ENCODE measurements around the gene HSD11B1L.
A peak's percentile ranks its signal among the peaks of the same experiment; 100 is the strongest.

Gene HSD11B1L

GRCh38 chr19:5671600-5671999 lies 9.2 kb upstream of the HSD11B1L start:
- peaks cover 42 to 54% of the 10 kb centered on the region in 2 experiments for H3K36me3 ChIP-seq (ENCODE audit: control insufficient read depth in 1 of 2, insufficient read depth in 2 of 2, low read depth in 1 of 2, low read length in 2 of 2)
- no peak overlapping the region for H2BK12ac ChIP-seq (ENCODE audit: low read length in 2 of 2)
- no peak overlapping the region for H2BK15ac ChIP-seq (ENCODE audit: low read depth, poor library complexity, severe bottlenecking)
- no peaks in the 10 kb centered on the region for H3K27me3 ChIP-seq (ENCODE audit: control insufficient read depth in 1 of 2, insufficient read depth in 1 of 2, low read length in 2 of 2)
- 98% methylated on average over 7 of the region's 7 CpGs for WGBS
- H3K79me1 ChIP-seq (replicated peaks; ENCODE audit: low read length, poor library complexity, severe bottlenecking) = peaks cover 21% of the 10 kb centered on the region
- H3K9ac ChIP-seq (ENCODE audit: low read length) = no peak overlapping the region
- no peak for DNase-seq
- H3K23ac ChIP-seq (ENCODE audit: low read length in 2 of 2) = no peak overlapping the region
- no peak overlapping the region for H2AK5ac ChIP-seq (ENCODE audit: low read length, severe bottlenecking)
- H3K4ac ChIP-seq (ENCODE audit: low read depth in 1 of 2, low read length in 2 of 2) = no peak overlapping the region
- H4K91ac ChIP-seq (ENCODE audit: low read length) = peak overlapping the region; percentile 65
- H3K4me1 ChIP-seq (ENCODE audit: control insufficient read depth, insufficient read depth, low read depth, low read length) = peaks cover 12% of the 10 kb centered on the region
- no peak overlapping the region for H4K8ac ChIP-seq (ENCODE audit: low read length)
- no peak overlapping the region for H3K4me2 ChIP-seq (ENCODE audit: low read length, poor library complexity, severe bottlenecking)
- H3K9me3 ChIP-seq (ENCODE audit: control insufficient read depth, low read length) = no peaks in the 10 kb centered on the region
- H2BK5ac ChIP-seq (ENCODE audit: low read depth, low read length, poor library complexity, severe bottlenecking) = no peak overlapping the region
- H2BK120ac ChIP-seq (ENCODE audit: low read depth, low read length) = no peak overlapping the region
- H3K14ac ChIP-seq (ENCODE audit: low read length in 2 of 2) = no peak overlapping the region
- no peak overlapping the region for H3K27ac ChIP-seq (ENCODE audit: low read length, poor library complexity, severe bottlenecking)
- H2AFZ ChIP-seq (ENCODE audit: low read depth, low read length) = no peak overlapping the region
- no peak overlapping the region for H3K4me3 ChIP-seq (ENCODE audit: insufficient read depth in 1 of 2, low read depth in 1 of 2, low read length in 2 of 2)
- H3K18ac ChIP-seq (ENCODE audit: low read depth in 1 of 2, low read length in 2 of 2) = no peak overlapping the region

GRCh38 chr19:5672708-5673459 lies 7.9 kb upstream of the HSD11B1L start:
- Histone ChIP-seq H2BK15ac (ENCODE audit: low read depth, poor library complexity, severe bottlenecking) (no peak overlapping the region), H2AFZ (ENCODE audit: low read depth, low read length) (no peak overlapping the region), H2BK12ac (ENCODE audit: low read length in 2 of 2) (no peak overlapping the region), H4K91ac (ENCODE audit: low read length) (no peak overlapping the region), H3K18ac (ENCODE audit: low read depth in 1 of 2, low read length in 2 of 2) (no peak overlapping the region), H3K27me3 (ENCODE audit: control insufficient read depth in 1 of 2, insufficient read depth in 1 of 2, low read length in 2 of 2) (no peaks in the 10 kb centered on the region), H2BK5ac (ENCODE audit: low read depth, low read length, poor library complexity, severe bottlenecking) (no peak overlapping the region), H3K4ac (ENCODE audit: low read depth in 1 of 2, low read length in 2 of 2) (no peak overlapping the region), H3K9ac (ENCODE audit: low read length) (no peak overlapping the region), H2BK120ac (ENCODE audit: low read depth, low read length) (no peak overlapping the region), H3K4me2 (ENCODE audit: low read length, poor library complexity, severe bottlenecking) (no peak overlapping the region), H3K4me1 (ENCODE audit: control insufficient read depth, insufficient read depth, low read depth, low read length) (peaks cover 4% of the 10 kb centered on the region), H3K9me3 (ENCODE audit: control insufficient read depth, low read length) (no peaks in the 10 kb centered on the region), H3K23ac (ENCODE audit: low read length in 2 of 2) (no peak overlapping the region), H4K8ac (ENCODE audit: low read length) (no peak overlapping the region), H3K27ac (ENCODE audit: low read length, poor library complexity, severe bottlenecking) (no peak overlapping the region), H3K36me3 (ENCODE audit: control insufficient read depth in 1 of 2, insufficient read depth in 2 of 2, low read depth in 1 of 2, low read length in 2 of 2) (peaks cover 31 to 54% of the 10 kb centered on the region in 2 experiments), H3K79me1 (replicated peaks; ENCODE audit: low read length, poor library complexity, severe bottlenecking) (peaks cover 12% of the 10 kb centered on the region), H3K4me3 (ENCODE audit: insufficient read depth in 1 of 2, low read depth in 1 of 2, low read length in 2 of 2) (no peak overlapping the region), H2AK5ac (ENCODE audit: low read length, severe bottlenecking) (no peak overlapping the region), H3K14ac (ENCODE audit: low read length in 2 of 2) (no peak overlapping the region)
- 97% methylated on average over 13 of the region's 13 CpGs for WGBS
- no peak for DNase-seq

GRCh38 chr19:5673752-5674151 lies 7.1 kb upstream of the HSD11B1L start:
- Histone ChIP-seq H3K4me2 (ENCODE audit: low read length, poor library complexity, severe bottlenecking) (no peak overlapping the region), H3K9ac (ENCODE audit: low read length) (no peak overlapping the region), H3K4ac (ENCODE audit: low read depth in 1 of 2, low read length in 2 of 2) (no peak overlapping the region), H2BK15ac (ENCODE audit: low read depth, poor library complexity, severe bottlenecking) (no peak overlapping the region), H3K9me3 (ENCODE audit: control insufficient read depth, low read length) (no peaks in the 10 kb centered on the region), H3K14ac (ENCODE audit: low read length in 2 of 2) (no peak overlapping the region), H3K4me1 (ENCODE audit: control insufficient read depth, insufficient read depth, low read depth, low read length) (peaks cover 1% of the 10 kb centered on the region), H3K36me3 (ENCODE audit: control insufficient read depth in 1 of 2, insufficient read depth in 2 of 2, low read depth in 1 of 2, low read length in 2 of 2) (peaks cover 28 to 54% of the 10 kb centered on the region in 2 experiments), H3K27ac (ENCODE audit: low read length, poor library complexity, severe bottlenecking) (no peak overlapping the region), H2AK5ac (ENCODE audit: low read length, severe bottlenecking) (no peak overlapping the region), H3K23ac (ENCODE audit: low read length in 2 of 2) (no peak overlapping the region), H2BK120ac (ENCODE audit: low read depth, low read length) (no peak overlapping the region), H4K91ac (ENCODE audit: low read length) (no peak overlapping the region), H3K79me1 (replicated peaks; ENCODE audit: low read length, poor library complexity, severe bottlenecking) (peaks cover 15% of the 10 kb centered on the region), H2BK5ac (ENCODE audit: low read depth, low read length, poor library complexity, severe bottlenecking) (no peak overlapping the region), H3K4me3 (ENCODE audit: insufficient read depth in 1 of 2, low read depth in 1 of 2, low read length in 2 of 2) (no peak overlapping the region), H2AFZ (ENCODE audit: low read depth, low read length) (no peak overlapping the region), H3K18ac (ENCODE audit: low read depth in 1 of 2, low read length in 2 of 2) (no peak overlapping the region), H2BK12ac (ENCODE audit: low read length in 2 of 2) (no peak overlapping the region), H4K8ac (ENCODE audit: low read length) (no peak overlapping the region), H3K27me3 (ENCODE audit: control insufficient read depth in 1 of 2, insufficient read depth in 1 of 2, low read length in 2 of 2) (no peaks in the 10 kb centered on the region)
- 100% methylated on average over 1 of the region's 1 CpG for WGBS
- DNase-seq = no peak

GRCh38 chr19:5674714-5675113 lies 6.1 kb upstream of the HSD11B1L start:
- WGBS = 86% methylated on average over 5 of the region's 5 CpGs
- H3K4me3 ChIP-seq (ENCODE audit: insufficient read depth in 1 of 2, low read depth in 1 of 2, low read length in 2 of 2) = no peak overlapping the region

More at GRCh38 chr19:5674714-5675113, 6.1 kb upstream of the HSD11B1L start:
- H2AFZ ChIP-seq (ENCODE audit: low read depth, low read length) = no peak overlapping the region
- H3K79me1 ChIP-seq (replicated peaks; ENCODE audit: low read length, poor library complexity, severe bottlenecking) = peaks cover 15% of the 10 kb centered on the region
- H3K4ac ChIP-seq (ENCODE audit: low read depth in 1 of 2, low read length in 2 of 2) = no peak overlapping the region
- no peak overlapping the region for H2AK5ac ChIP-seq (ENCODE audit: low read length, severe bottlenecking)
- DNase-seq = no peak
- no peak overlapping the region for H2BK12ac ChIP-seq (ENCODE audit: low read length in 2 of 2)
- H4K91ac ChIP-seq (ENCODE audit: low read length) = peak overlapping the region; percentile 5
- H3K9me3 ChIP-seq (ENCODE audit: control insufficient read depth, low read length) = no peaks in the 10 kb centered on the region
- H3K9ac ChIP-seq (ENCODE audit: low read length) = no peak overlapping the region
- H3K27me3 ChIP-seq (ENCODE audit: control insufficient read depth in 1 of 2, insufficient read depth in 1 of 2, low read length in 2 of 2) = no peaks in the 10 kb centered on the region
- H3K23ac ChIP-seq (ENCODE audit: low read length in 2 of 2) = no peak overlapping the region
- H3K4me2 ChIP-seq (ENCODE audit: low read length, poor library complexity, severe bottlenecking) = no peak overlapping the region
- H3K36me3 ChIP-seq (ENCODE audit: control insufficient read depth in 1 of 2, insufficient read depth in 2 of 2, low read depth in 1 of 2, low read length in 2 of 2) = peaks cover 19 to 45% of the 10 kb centered on the region in 2 experiments
- H2BK15ac ChIP-seq (ENCODE audit: low read depth, poor library complexity, severe bottlenecking) = no peak overlapping the region
- no peak overlapping the region for H2BK5ac ChIP-seq (ENCODE audit: low read depth, low read length, poor library complexity, severe bottlenecking)
- no peak overlapping the region for H3K27ac ChIP-seq (ENCODE audit: low read length, poor library complexity, severe bottlenecking)
- no peak overlapping the region for H4K8ac ChIP-seq (ENCODE audit: low read length)
- peaks cover 8% of the 10 kb centered on the region for H3K4me1 ChIP-seq (ENCODE audit: control insufficient read depth, insufficient read depth, low read depth, low read length)
- no peak overlapping the region for H2BK120ac ChIP-seq (ENCODE audit: low read depth, low read length)
- H3K14ac ChIP-seq (ENCODE audit: low read length in 2 of 2) = no peak overlapping the region
- no peak overlapping the region for H3K18ac ChIP-seq (ENCODE audit: low read depth in 1 of 2, low read length in 2 of 2)
